Progenitor cell of endocrine pancreas (in vitro differentiated cells): ENCODE results near the gene SERPINA1. TPM values are rescaled to one million over a fixed set of nuclear protein-coding genes. Genes with fewer than 3 reads are reported as not detected.

Experiments
- DNase-seq: peaks from one replicate; pipeline ENCODE4 v3.0.0; 2021; ENCODE audit warnings: low spot score; ENCODE audit not compliant: unreplicated experiment
- H3K27ac Mint-ChIP-seq: 2 replicates; pipeline ENCODE4 v1.8.0; 2021; ENCODE audit warnings: mild to moderate bottlenecking, moderate library complexity, mixed read lengths
- H3K27me3 Mint-ChIP-seq: 2 replicates; pipeline ENCODE4 v1.8.0; 2021; ENCODE audit warnings: mixed read lengths
- H3K36me3 Mint-ChIP-seq: 2 replicates; pipeline ENCODE4 v1.8.0; 2022; ENCODE audit warnings: mixed read lengths; ENCODE audit not compliant: insufficient read depth
- H3K4me1 Mint-ChIP-seq: 2 replicates; pipeline ENCODE4 v1.8.0; 2021; ENCODE audit warnings: low read depth, mixed read lengths
- H3K4me3 Mint-ChIP-seq: 2 replicates; pipeline ENCODE4 v1.8.0; 2021; ENCODE audit warnings: low read depth, mild to moderate bottlenecking, moderate library complexity, mixed read lengths
- H3K9me3 Mint-ChIP-seq: 2 replicates; pipeline ENCODE4 v1.8.0; 2021; ENCODE audit warnings: low read depth, mixed read lengths
- total RNA-seq: library from RNA; stranded (reverse); gene quantifications from 2 replicates; pipeline ENCODE4 v1.2.1, GENCODE V29; 2021
- TF ChIP-seq, protein P1 (sequence below): fragments of 200-600 bp; sonication (generic); IDR thresholded peaks from one replicate; pipeline ENCODE4 v1.5.0; 2021; ENCODE audit warnings: antibody characterized with exemption, mild to moderate bottlenecking; ENCODE audit not compliant: unreplicated experiment

Gene SERPINA1
- total RNA-seq, 1 donor from 2014 or later: 411 TPM

DNA sequence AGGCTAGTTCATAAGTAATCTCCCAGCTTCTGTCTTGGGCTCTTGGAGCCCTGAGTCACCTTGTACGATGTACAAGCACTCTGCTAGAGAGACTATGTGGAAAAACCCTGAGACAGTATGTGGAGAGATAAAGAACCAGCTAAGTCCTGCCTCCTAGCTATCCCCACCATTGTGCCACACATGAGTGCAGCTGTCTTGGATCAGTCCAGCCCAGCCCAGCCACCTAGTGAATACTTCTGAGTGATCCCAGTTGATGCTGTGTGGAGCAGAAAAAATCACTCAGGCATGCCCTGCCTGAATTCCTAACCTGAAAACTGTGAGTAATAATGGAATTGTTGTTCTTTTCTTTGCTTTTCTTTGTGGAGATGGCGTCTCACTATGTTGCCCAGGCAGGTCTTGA, 60.2 kb downstream of the SERPINA1 start:
- H3K27me3 Mint-ChIP-seq: no peaks in the 10 kb centered on the region
- H3K27ac Mint-ChIP-seq: no peak overlapping the region
- TF ChIP-seq, protein P1, sequence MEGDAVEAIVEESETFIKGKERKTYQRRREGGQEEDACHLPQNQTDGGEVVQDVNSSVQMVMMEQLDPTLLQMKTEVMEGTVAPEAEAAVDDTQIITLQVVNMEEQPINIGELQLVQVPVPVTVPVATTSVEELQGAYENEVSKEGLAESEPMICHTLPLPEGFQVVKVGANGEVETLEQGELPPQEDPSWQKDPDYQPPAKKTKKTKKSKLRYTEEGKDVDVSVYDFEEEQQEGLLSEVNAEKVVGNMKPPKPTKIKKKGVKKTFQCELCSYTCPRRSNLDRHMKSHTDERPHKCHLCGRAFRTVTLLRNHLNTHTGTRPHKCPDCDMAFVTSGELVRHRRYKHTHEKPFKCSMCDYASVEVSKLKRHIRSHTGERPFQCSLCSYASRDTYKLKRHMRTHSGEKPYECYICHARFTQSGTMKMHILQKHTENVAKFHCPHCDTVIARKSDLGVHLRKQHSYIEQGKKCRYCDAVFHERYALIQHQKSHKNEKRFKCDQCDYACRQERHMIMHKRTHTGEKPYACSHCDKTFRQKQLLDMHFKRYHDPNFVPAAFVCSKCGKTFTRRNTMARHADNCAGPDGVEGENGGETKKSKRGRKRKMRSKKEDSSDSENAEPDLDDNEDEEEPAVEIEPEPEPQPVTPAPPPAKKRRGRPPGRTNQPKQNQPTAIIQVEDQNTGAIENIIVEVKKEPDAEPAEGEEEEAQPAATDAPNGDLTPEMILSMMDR: no peak
- H3K4me1 Mint-ChIP-seq: peaks cover 5% of the 10 kb centered on the region
- no peaks in the 10 kb centered on the region for H3K36me3 Mint-ChIP-seq
- H3K9me3 Mint-ChIP-seq: peaks cover 3% of the 10 kb centered on the region
- H3K4me3 Mint-ChIP-seq: no peak overlapping the region
- DNase-seq: no peak

Other genes with a start within 250 kb of the SERPINA1 start
- 12.8 and 13.5 TPM in 2 replicates for gene PPP4R4, start 214.3 kb downstream of the SERPINA1 start, total RNA-seq
- gene SERPINA10, start 95.3 kb downstream of the SERPINA1 start, total RNA-seq: 2.6 and 3.2 TPM in 2 replicates
- 1.6 and 2.0 TPM in 2 replicates for gene SERPINA6, start 65.3 kb downstream of the SERPINA1 start, total RNA-seq
- gene SERPINA2, start 21.9 kb downstream of the SERPINA1 start, total RNA-seq: not detected in 2 replicates
- gene SERPINA11, start 64.2 kb upstream of the SERPINA1 start, total RNA-seq: 0.47 and 0.89 TPM in 2 replicates
- gene SERPINA9, start 87.6 kb upstream of the SERPINA1 start, total RNA-seq: not detected in 2 replicates
- gene SERPINA12, start 120.9 kb upstream of the SERPINA1 start, total RNA-seq: not detected in 2 replicates
- 5.9 and 7.3 TPM in 2 replicates for gene SERPINA4, start 172.8 kb upstream of the SERPINA1 start, total RNA-seq
- 37.7 and 39.5 TPM in 2 replicates for gene SERPINA5, start 192.8 kb upstream of the SERPINA1 start, total RNA-seq
- gene SERPINA3, start 223.8 kb upstream of the SERPINA1 start, total RNA-seq: 5.2 and 8.0 TPM in 2 replicates